ENCODE measurements around the gene PCDHA8. TPM values are rescaled to one million over a fixed set of nuclear protein-coding genes. Genes with fewer than 3 reads are reported as not detected.
A peak's percentile ranks its signal among the peaks of the same experiment; 100 is the strongest.
"Not testable (repeated sequence)": the region's sequence is repeated elsewhere in the genome, so short reads cannot be mapped to it uniquely, and the experiment has no call there.

PCDHA8 gene
- total RNA-seq, 1 experiment from 2014 or later = 0.08 TPM

GRCh38 chr5:140849831-140850634 lies 9.0 kb downstream of the PCDHA8 start:
- not testable (repeated sequence) for H3K9me3 ChIP-seq (replicated peaks); H3K27me3 ChIP-seq; H3K36me3 ChIP-seq; H3K4me3 ChIP-seq; DNase-seq; H3K27ac ChIP-seq; H3K4me1 ChIP-seq

- Histone ChIP-seq H3K4me1 (no peaks in the 10 kb centered on the region), H3K36me3 (no peaks in the 10 kb centered on the region), H3K4me3 (no peak within 1 kb of the TSS), H3K9me3 (replicated peaks) (no peaks in the 10 kb centered on the region), H3K27ac (no peak within 1 kb of the TSS), H3K27me3 (no peaks in the 10 kb centered on the region)
- peak in 1 of 2 experiments; percentile 58 for DNase-seq
These were observed 15.0 kb downstream of the PCDHA8 start, which contains the start of gene PCDHA10 for GRCh38 chr5:140855772-140856674. Gene PCDHA10, plus strand, starts transcription at chr5:140855897. Its CDS starts 152 bp downstream, at chr5:140856049.

GRCh38 chr5:140857177-140857986 lies 16.4 kb downstream of the PCDHA8 start:
- no peaks in the 10 kb centered on the region for H3K4me1 ChIP-seq
- H3K27me3 ChIP-seq = no peaks in the 10 kb centered on the region
- no peaks in the 10 kb centered on the region for H3K36me3 ChIP-seq
- no peak overlapping the region for H3K27ac ChIP-seq
- H3K9me3 ChIP-seq (replicated peaks) = no peaks in the 10 kb centered on the region
- no peak for DNase-seq
- H3K4me3 ChIP-seq = no peak overlapping the region

GRCh38 chr5:140857987-140858240 lies 16.9 kb downstream of the PCDHA8 start:
- H3K36me3 ChIP-seq = no peaks in the 10 kb centered on the region
- H3K27ac ChIP-seq = no peak overlapping the region
- H3K4me1 ChIP-seq = no peaks in the 10 kb centered on the region
- no peaks in the 10 kb centered on the region for H3K9me3 ChIP-seq (replicated peaks)
- no peaks in the 10 kb centered on the region for H3K27me3 ChIP-seq
- DNase-seq = no peak
- H3K4me3 ChIP-seq = no peak overlapping the region

GRCh38 chr5:140862441-140863295 lies 21.7 kb downstream of the PCDHA8 start:
- Histone ChIP-seq H3K27ac (no peak overlapping the region), H3K36me3 (no peaks in the 10 kb centered on the region), H3K4me3 (no peak overlapping the region), H3K9me3 (replicated peaks) (no peaks in the 10 kb centered on the region), H3K27me3 (no peaks in the 10 kb centered on the region), H3K4me1 (no peaks in the 10 kb centered on the region)
- DNase-seq = no peak

GRCh38 chr5:140868721-140869554 lies 28.0 kb downstream of the PCDHA8 start, which contains the start of gene PCDHA11:
Gene PCDHA11, plus strand, starts transcription at chr5:140868957. Its CDS starts 147 bp downstream, at chr5:140869104.
- DNase-seq = peak in 1 of 2 experiments; percentile 9
- no peak within 1 kb of the TSS for H3K27ac ChIP-seq
- no peak within 1 kb of the TSS for H3K4me3 ChIP-seq
- H3K36me3 ChIP-seq = no peaks in the 10 kb centered on the region
- H3K27me3 ChIP-seq = no peaks in the 10 kb centered on the region
- H3K9me3 ChIP-seq (replicated peaks) = no peaks in the 10 kb centered on the region
- H3K4me1 ChIP-seq = no peaks in the 10 kb centered on the region

- Histone ChIP-seq H3K36me3 (no peaks in the 10 kb centered on the region), H3K4me3 (no peak overlapping the region), H3K9me3 (replicated peaks) (no peaks in the 10 kb centered on the region), H3K27me3 (no peaks in the 10 kb centered on the region), H3K27ac (no peak overlapping the region), H3K4me1 (no peaks in the 10 kb centered on the region)
- DNase-seq = no peak
These were observed 28.5 kb downstream of the PCDHA8 start for GRCh38 chr5:140869555-140869886.

GRCh38 chr5:140870221-140871201 lies 29.5 kb downstream of the PCDHA8 start:
- H3K27ac ChIP-seq = no peak overlapping the region
- no peak overlapping the region for H3K4me3 ChIP-seq
- H3K27me3 ChIP-seq = no peaks in the 10 kb centered on the region
- no peaks in the 10 kb centered on the region for H3K4me1 ChIP-seq
- no peak for DNase-seq
- no peaks in the 10 kb centered on the region for H3K9me3 ChIP-seq (replicated peaks)
- no peaks in the 10 kb centered on the region for H3K36me3 ChIP-seq

- DNase-seq = no peak
- no peaks in the 10 kb centered on the region for H3K27me3 ChIP-seq
- no peak within 1 kb of the TSS for H3K27ac ChIP-seq
- no peak within 1 kb of the TSS for H3K4me3 ChIP-seq
- H3K36me3 ChIP-seq = no peaks in the 10 kb centered on the region
- no peaks in the 10 kb centered on the region for H3K4me1 ChIP-seq
- no peaks in the 10 kb centered on the region for H3K9me3 ChIP-seq (replicated peaks)
These were observed 34.4 kb downstream of the PCDHA8 start, which contains the start of gene PCDHA12 for GRCh38 chr5:140875085-140876065. Gene PCDHA12, plus strand, starts transcription at chr5:140875308. Its CDS starts 165 bp downstream, at chr5:140875473.

GRCh38 chr5:140876541-140877261 lies 35.7 kb downstream of the PCDHA8 start:
- not testable (repeated sequence) for H3K27me3 ChIP-seq; H3K36me3 ChIP-seq; H3K9me3 ChIP-seq (replicated peaks); H3K4me1 ChIP-seq; H3K27ac ChIP-seq; H3K4me3 ChIP-seq; DNase-seq

- no peak for DNase-seq
- H3K27me3 ChIP-seq = no peaks in the 10 kb centered on the region
- H3K27ac ChIP-seq = no peak overlapping the region
- H3K4me3 ChIP-seq = no peak overlapping the region
- H3K4me1 ChIP-seq = no peaks in the 10 kb centered on the region
- no peaks in the 10 kb centered on the region for H3K9me3 ChIP-seq (replicated peaks)
- no peaks in the 10 kb centered on the region for H3K36me3 ChIP-seq
These were observed 36.2 kb downstream of the PCDHA8 start for GRCh38 chr5:140877262-140877581.
